Islet precursor cell (in vitro differentiated cells): ENCODE results near the gene GLB1L3.
A peak's percentile ranks its signal among the peaks of the same experiment; 100 is the strongest.
"Not testable (repeated sequence)": the region's sequence is repeated elsewhere in the genome, so short reads cannot be mapped to it uniquely, and the experiment has no call there.

Experiments used
- DNase-seq: peaks from one replicate; pipeline ENCODE4 v3.0.0-alpha.2; 2018

GLB1L3 gene

GRCh38 chr11:134252346-134253187 is 23.6 kb upstream of the GLB1L3 start:
- no peak for DNase-seq

GRCh38 chr11:134253188-134253993 is 22.8 kb upstream of the GLB1L3 start, which contains the start of the genes ACAD8 and THYN1:
TSS of gene ACAD8 (plus strand) at chr11:134253568. CDS start at chr11:134253601, 33 bp downstream.
TSS of gene THYN1 (minus strand) at chr11:134253352. CDS start at chr11:134252882, 470 bp downstream.
- peak; percentile 98 for DNase-seq

GRCh38 chr11:134254433-134255183 is 21.6 kb upstream of the GLB1L3 start:
- DNase-seq = no peak

- DNase-seq = not testable (repeated sequence)
Observed at GRCh38 chr11:134255184-134255561, 21.0 kb upstream of the GLB1L3 start.

GRCh38 chr11:134257101-134257500 is 19.1 kb upstream of the GLB1L3 start:
- DNase-seq = no peak

GRCh38 chr11:134258577-134258976 is 17.6 kb upstream of the GLB1L3 start:
- DNase-seq = no peak

GRCh38 chr11:134260503-134260902 is 15.7 kb upstream of the GLB1L3 start:
- DNase-seq = no peak

- no peak for DNase-seq
Observed at GRCh38 chr11:134260983-134261382, 15.2 kb upstream of the GLB1L3 start.

- DNase-seq = peak; percentile 68
Observed at GRCh38 chr11:134261626-134262488, 14.3 kb upstream of the GLB1L3 start.

GRCh38 chr11:134264966-134265764 is 11.0 kb upstream of the GLB1L3 start:
- no peak for DNase-seq

GRCh38 chr11:134266440-134266839 is 9.7 kb upstream of the GLB1L3 start:
- no peak for DNase-seq

GRCh38 chr11:134266841-134267251 is 9.3 kb upstream of the GLB1L3 start:
- no peak for DNase-seq

- no peak for DNase-seq
Observed at GRCh38 chr11:134267461-134267860, 8.7 kb upstream of the GLB1L3 start.

GRCh38 chr11:134267966-134268365 is 8.2 kb upstream of the GLB1L3 start:
- no peak for DNase-seq

- no peak for DNase-seq
Observed at GRCh38 chr11:134270250-134270714, 5.9 kb upstream of the GLB1L3 start.

GRCh38 chr11:134271978-134272377 is 4.2 kb upstream of the GLB1L3 start:
- peak; percentile 8 for DNase-seq

GRCh38 chr11:134272381-134273316 is 3.5 kb upstream of the GLB1L3 start:
- DNase-seq = peak; percentile 57

- no peak for DNase-seq
Observed at GRCh38 chr11:134273317-134273712, 2.9 kb upstream of the GLB1L3 start.

- DNase-seq = no peak
Observed at GRCh38 chr11:134275188-134275533, 1.0 kb upstream of the GLB1L3 start.
